ENCODE measurements around the gene TLCD3A.

GRCh38 chr17:720706-721539 lies 11.5 kb upstream of the TLCD3A start:
- TF ChIP-seq, protein P1, sequence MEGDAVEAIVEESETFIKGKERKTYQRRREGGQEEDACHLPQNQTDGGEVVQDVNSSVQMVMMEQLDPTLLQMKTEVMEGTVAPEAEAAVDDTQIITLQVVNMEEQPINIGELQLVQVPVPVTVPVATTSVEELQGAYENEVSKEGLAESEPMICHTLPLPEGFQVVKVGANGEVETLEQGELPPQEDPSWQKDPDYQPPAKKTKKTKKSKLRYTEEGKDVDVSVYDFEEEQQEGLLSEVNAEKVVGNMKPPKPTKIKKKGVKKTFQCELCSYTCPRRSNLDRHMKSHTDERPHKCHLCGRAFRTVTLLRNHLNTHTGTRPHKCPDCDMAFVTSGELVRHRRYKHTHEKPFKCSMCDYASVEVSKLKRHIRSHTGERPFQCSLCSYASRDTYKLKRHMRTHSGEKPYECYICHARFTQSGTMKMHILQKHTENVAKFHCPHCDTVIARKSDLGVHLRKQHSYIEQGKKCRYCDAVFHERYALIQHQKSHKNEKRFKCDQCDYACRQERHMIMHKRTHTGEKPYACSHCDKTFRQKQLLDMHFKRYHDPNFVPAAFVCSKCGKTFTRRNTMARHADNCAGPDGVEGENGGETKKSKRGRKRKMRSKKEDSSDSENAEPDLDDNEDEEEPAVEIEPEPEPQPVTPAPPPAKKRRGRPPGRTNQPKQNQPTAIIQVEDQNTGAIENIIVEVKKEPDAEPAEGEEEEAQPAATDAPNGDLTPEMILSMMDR (IDR thresholded peaks at IDR 0.05; ENCODE audit: low read length): no peak
- TF ChIP-seq EZH2 (IDR thresholded peaks at IDR 0.05; ENCODE audit: borderline replicate concordance, low read length): no peak
